Ishikawa (cell line): ENCODE results near the gene KRT1.

Experiments used
- CEBPB ChIP-seq: IDR thresholded peaks from 2 replicates; pipeline ENCODE4 v1.6.1; 2012
- CREB1 ChIP-seq: IDR thresholded peaks from 2 replicates; pipeline ENCODE4 v1.6.1; 2012; ENCODE audit warnings: low read depth
- EGR1 ChIP-seq: IDR thresholded peaks from 2 replicates; pipeline ENCODE4 v1.6.1; 2012
- EP300 ChIP-seq: IDR thresholded peaks from 2 replicates; pipeline ENCODE4 v1.6.1; 2012; ENCODE audit warnings: borderline replicate concordance
- FOXM1 ChIP-seq: IDR thresholded peaks from 2 replicates; pipeline ENCODE4 v1.6.1; 2012; ENCODE audit warnings: low read depth, borderline replicate concordance
- MAX ChIP-seq: IDR thresholded peaks from 2 replicates; pipeline ENCODE4 v1.6.1; 2012
- NFIC ChIP-seq: IDR thresholded peaks from 2 replicates; pipeline ENCODE4 v1.6.1; 2012
- RAD21 ChIP-seq: IDR thresholded peaks from 2 replicates; pipeline ENCODE4 v1.6.1; 2012; ENCODE audit warnings: low read depth
- TAF1 ChIP-seq: IDR thresholded peaks from 2 replicates; pipeline ENCODE4 v1.6.1; 2012; ENCODE audit warnings: low read depth, mild to moderate bottlenecking
- TCF12 ChIP-seq: IDR thresholded peaks from 2 replicates; pipeline ENCODE4 v1.6.1; 2012; ENCODE audit warnings: low read depth
- TEAD4 ChIP-seq: IDR thresholded peaks from 2 replicates; pipeline ENCODE4 v1.6.1; 2012
- YY1 ChIP-seq: IDR thresholded peaks from 2 replicates; pipeline ENCODE4 v1.6.1; 2012; ENCODE audit warnings: low read depth
- ZBTB7A ChIP-seq: IDR thresholded peaks from 2 replicates; pipeline ENCODE4 v1.6.1; 2012; ENCODE audit warnings: low read depth
- TF ChIP-seq, protein P1 (sequence below): IDR thresholded peaks from 2 replicates; pipeline ENCODE4 v1.6.1; 2012
- TF ChIP-seq, protein P2 (sequence below): IDR thresholded peaks from 2 replicates; pipeline ENCODE4 v1.6.1; 2012; ENCODE audit warnings: low read depth, mild to moderate bottlenecking

Gene KRT1

GRCh38 chr12:52633383-52633782, 46.8 kb downstream of the KRT1 start:
- TF ChIP-seq, protein P1, sequence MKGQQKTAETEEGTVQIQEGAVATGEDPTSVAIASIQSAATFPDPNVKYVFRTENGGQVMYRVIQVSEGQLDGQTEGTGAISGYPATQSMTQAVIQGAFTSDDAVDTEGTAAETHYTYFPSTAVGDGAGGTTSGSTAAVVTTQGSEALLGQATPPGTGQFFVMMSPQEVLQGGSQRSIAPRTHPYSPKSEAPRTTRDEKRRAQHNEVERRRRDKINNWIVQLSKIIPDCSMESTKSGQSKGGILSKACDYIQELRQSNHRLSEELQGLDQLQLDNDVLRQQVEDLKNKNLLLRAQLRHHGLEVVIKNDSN: no peak
- TF ChIP-seq TCF12 (no peak), EGR1 (no peak), YY1 (no peak), NFIC (no peak), TEAD4 (no peak), EP300 (no peak), CEBPB (no peak), RAD21 (no peak), ZBTB7A (no peak), TAF1 (no peak)
- TF ChIP-seq, protein P2, sequence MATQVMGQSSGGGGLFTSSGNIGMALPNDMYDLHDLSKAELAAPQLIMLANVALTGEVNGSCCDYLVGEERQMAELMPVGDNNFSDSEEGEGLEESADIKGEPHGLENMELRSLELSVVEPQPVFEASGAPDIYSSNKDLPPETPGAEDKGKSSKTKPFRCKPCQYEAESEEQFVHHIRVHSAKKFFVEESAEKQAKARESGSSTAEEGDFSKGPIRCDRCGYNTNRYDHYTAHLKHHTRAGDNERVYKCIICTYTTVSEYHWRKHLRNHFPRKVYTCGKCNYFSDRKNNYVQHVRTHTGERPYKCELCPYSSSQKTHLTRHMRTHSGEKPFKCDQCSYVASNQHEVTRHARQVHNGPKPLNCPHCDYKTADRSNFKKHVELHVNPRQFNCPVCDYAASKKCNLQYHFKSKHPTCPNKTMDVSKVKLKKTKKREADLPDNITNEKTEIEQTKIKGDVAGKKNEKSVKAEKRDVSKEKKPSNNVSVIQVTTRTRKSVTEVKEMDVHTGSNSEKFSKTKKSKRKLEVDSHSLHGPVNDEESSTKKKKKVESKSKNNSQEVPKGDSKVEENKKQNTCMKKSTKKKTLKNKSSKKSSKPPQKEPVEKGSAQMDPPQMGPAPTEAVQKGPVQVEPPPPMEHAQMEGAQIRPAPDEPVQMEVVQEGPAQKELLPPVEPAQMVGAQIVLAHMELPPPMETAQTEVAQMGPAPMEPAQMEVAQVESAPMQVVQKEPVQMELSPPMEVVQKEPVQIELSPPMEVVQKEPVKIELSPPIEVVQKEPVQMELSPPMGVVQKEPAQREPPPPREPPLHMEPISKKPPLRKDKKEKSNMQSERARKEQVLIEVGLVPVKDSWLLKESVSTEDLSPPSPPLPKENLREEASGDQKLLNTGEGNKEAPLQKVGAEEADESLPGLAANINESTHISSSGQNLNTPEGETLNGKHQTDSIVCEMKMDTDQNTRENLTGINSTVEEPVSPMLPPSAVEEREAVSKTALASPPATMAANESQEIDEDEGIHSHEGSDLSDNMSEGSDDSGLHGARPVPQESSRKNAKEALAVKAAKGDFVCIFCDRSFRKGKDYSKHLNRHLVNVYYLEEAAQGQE: no peak

GRCh38 chr12:52632656-52633055, 47.6 kb downstream of the KRT1 start:
- TF ChIP-seq ZBTB7A (no peak), TEAD4 (no peak), TAF1 (no peak)

GRCh38 chr12:52631676-52632459, 48.3 kb downstream of the KRT1 start:
- TF ChIP-seq FOXM1 (no peak), ZBTB7A (no peak), CEBPB (no peak), NFIC (no peak), TAF1 (no peak), EGR1 (no peak), EP300 (no peak), MAX (no peak), CREB1 (no peak), TCF12 (no peak), YY1 (no peak), TEAD4 (no peak), RAD21 (no peak)
- TF ChIP-seq, protein P1: no peak
- TF ChIP-seq, protein P2: no peak

- TF ChIP-seq ZBTB7A (no peak), TAF1 (no peak), CREB1 (no peak), MAX (no peak), FOXM1 (no peak), RAD21 (no peak), TEAD4 (no peak), YY1 (no peak), EP300 (no peak), CEBPB (no peak), NFIC (no peak)
These were observed 48.9 kb downstream of the KRT1 start for GRCh38 chr12:52631264-52631663.

- TF ChIP-seq CEBPB (no peak), TEAD4 (no peak), ZBTB7A (no peak), TCF12 (no peak), YY1 (no peak), EP300 (no peak), FOXM1 (no peak), NFIC (no peak), MAX (no peak), CREB1 (no peak), RAD21 (no peak), TAF1 (no peak), EGR1 (no peak)
- TF ChIP-seq, protein P1: no peak
- TF ChIP-seq, protein P2: no peak
These were observed 49.5 kb downstream of the KRT1 start for GRCh38 chr12:52630599-52631200.
